AML-193 (cell line): ENCODE data around the gene CAPN11.
A peak's percentile ranks its signal among the peaks of the same experiment; 100 is the strongest.
"Not testable (repeated sequence)": the region's sequence is repeated elsewhere in the genome, so short reads cannot be mapped to it uniquely, and the experiment has no call there.

Source experiments
- DNase-seq, 2 experiments: peaks; one replicate each; lab custom pipeline; 2025; lab: John Stamatoyannopoulos, UW

Gene CAPN11

DNA sequence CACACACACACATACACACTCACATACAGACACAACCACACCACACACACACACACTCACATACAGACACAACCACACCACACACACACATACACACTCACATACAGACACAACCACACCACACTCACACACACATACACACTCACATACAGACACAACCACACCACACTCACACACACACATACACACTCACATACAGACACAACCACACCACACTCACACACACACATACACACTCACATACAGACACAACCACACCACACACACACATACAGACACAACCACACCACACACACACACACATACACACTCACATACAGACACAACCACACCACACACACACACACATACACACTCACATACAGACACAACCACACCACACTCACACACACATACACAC, 23.2 kb downstream of the CAPN11 start:
- DNase-seq = not testable (repeated sequence)

DNA sequence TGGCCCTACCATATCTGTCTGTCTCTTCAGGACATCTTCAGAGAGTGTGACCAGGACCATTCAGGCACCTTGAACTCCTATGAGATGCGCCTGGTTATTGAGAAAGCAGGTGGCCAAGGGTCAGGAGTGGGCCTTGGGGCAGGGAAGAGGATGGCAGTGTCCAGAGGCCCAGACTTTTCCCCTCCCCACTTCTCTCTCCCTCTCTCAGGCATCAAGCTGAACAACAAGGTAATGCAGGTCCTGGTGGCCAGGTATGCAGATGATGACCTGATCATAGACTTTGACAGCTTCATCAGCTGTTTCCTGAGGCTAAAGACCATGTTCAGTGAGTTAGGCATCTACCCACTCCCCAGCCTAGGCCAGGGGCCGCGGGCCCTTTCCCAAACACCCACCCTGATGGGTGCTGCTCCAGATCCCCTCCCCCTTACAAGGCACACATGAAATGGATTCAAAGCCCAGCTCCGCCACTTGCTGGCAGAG, 24.3 kb downstream of the CAPN11 start:
- DNase-seq = no peak

DNA sequence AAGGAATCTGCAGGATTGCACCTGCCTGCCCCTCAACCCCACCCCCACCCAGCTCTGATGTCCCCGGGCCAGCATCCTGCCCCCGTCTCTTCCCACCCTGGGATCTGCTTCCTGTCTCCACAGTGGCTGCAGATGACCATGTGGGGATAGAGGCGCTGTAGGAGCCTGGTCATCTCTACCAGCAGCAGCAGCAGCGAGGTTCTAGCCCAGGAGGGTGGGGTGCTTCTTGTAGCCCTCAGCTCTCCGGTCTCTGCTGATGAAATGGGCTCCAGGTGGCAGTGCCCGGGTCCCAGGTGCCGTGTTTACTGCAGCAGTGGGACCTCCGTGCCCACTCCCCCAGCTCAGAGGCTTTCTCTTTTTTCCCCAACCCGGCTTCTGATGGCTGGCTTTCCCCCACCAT, 25.2 kb downstream of the CAPN11 start:
- no peak for DNase-seq

DNA sequence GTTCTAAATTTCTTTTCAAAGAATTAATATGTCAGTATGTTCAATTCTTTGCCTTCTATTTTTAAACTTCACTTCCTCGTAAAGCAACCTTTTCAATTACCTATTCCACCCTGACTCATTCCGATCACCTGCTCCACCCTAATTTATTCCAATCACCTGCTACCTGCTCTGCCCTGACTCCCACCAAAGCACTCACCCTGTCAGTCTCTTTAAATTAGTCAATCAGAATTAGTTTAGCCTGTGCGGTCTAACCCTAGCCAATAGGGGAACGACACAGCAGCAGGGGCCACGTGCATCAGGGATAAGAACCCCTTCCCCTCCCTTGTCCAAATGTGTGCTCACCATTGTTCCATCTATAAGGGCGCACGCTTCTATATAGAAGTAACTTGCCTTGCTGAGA, 26.7 kb downstream of the CAPN11 start:
- not testable (repeated sequence) for DNase-seq

DNA sequence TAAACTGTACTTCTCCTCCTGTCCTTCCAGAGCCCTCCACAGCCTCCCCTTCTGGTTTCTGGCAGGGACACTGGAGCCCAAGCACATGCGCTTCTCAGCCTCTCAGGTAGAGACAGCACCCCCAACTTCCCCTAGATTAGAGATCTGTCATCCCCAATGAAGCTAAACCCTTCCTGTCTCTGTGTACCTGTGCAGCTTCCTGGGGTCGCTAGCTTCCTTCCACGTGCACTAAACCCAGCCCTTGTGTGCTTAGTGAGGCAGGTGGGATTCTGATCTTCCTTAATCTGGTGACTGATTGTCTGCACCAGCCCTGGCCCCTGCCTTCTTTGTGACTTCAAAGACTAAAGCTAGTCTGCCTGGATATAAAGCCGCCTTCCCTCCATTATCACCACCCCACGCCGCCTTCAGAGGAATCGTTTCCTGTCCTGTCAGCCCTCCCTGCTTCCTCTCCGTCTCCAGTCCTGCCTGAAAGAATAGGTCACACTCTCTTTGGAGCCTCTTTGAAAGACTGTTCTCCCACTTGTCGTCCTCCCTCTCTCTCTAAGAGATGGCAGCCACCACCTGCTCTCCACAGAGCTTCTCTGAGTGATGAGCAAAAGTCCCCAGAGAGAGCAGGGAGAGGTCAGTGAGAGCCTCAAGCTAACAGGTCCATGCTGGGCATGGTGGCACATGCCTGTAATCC, 27.5 kb downstream of the CAPN11 start:
- DNase-seq = no peak

DNA sequence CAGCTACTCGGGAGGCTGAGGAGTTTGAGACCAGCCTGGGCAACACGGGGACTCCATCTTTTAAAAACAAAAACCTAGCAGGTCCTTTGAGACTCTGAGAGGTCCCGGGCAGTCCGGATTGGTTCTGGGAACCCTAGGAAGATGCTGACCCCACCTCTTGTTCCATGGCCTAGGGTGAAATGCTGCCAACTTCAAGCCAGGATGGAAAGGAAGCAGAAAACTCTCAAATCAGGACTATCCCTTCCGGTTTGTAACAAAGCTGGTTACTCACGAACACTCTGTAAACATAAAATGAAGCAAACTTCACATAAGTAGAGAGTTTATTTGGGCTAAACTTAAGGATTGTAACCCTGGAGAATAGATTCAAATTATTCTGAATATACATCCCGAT, 28.0 kb downstream of the CAPN11 start:
- no peak for DNase-seq

DNA sequence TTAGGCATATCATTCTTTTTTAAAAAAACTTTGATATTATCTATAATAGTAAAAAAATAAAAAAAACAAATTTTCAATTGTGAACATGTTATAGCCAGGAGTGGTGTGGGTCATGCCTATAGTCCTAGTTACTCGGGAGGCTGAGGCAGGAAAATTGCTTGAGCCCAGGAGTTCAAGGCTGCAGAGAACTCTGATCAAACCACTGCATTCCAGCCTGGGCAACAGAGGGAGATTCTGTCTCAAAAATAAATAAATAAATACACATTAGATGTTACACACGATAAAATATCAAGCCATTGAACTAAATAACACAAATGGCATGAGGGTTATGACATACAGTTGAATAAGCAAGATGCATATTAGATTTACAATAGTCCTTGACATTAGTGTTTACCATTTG, 30.2 kb downstream of the CAPN11 start:
- no peak for DNase-seq

DNA sequence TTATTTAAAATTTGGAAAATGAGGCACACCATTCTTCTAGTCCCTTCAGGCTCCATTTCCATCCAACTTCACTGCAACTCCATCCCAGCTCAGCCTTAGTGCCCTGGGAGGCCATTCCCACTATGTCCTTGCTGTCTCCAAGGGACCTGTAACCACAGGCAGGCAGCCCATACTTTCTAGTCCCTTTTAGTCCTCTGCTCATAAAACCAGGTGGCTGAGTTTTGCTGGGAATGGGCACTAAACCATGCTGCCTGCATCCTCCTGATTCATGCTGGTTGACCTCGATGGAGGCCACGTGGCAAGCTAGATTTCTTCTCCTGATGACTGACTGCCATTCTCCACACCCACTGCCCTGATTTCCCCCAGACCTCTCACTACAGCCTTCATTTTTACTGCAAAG, 30.6 kb downstream of the CAPN11 start:
- no peak for DNase-seq

DNA sequence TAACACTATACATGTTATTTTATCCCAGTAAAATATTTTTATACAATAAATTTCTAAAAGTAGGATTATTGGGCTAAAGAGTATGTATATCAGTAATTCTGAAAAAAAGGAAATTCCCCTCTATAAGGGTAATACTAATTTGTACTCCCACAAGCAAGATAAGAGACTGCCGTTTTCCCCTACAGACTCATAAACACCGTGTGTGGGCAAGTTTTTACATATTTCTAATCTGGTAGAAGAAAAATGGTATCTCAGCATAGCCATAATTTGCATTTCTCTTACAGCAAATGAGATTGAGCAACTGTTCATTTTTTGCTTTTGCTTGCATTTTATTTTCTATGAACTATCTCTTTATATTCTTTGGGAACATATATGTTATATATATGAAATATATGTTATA, 32.1 kb downstream of the CAPN11 start:
- DNase-seq = no peak

DNA sequence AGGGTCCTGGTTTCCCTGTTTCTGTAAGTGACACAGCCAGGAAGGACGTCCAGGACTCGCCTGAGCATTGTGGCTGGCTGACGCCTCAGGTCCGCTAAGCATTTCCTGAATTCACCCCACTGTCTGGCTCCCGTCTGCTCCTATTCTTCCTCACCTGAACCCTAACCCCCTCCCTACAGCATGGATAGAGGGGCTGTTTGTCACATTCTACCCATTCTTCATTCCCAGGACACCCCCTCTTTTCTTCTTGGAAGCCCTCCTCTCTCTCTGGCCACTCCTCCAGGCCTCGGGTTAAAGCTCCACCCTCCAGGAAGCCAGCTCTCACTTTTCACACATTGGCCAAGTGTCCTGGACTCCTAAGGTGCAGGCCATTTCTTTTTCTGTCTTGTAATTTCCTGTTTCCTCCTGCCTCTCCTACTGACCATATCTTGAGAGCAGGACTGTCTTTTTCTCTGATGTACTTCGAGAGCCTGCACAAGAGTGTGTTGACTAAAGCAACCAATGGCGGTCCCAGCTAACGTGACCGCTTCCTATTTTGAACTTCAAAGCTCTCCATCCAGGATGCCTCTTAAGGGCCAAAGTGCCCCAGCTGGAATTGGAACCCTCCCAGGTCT, 33.9 kb downstream of the CAPN11 start:
- peak in 1 of 2 experiments; percentile 6 for DNase-seq

DNA sequence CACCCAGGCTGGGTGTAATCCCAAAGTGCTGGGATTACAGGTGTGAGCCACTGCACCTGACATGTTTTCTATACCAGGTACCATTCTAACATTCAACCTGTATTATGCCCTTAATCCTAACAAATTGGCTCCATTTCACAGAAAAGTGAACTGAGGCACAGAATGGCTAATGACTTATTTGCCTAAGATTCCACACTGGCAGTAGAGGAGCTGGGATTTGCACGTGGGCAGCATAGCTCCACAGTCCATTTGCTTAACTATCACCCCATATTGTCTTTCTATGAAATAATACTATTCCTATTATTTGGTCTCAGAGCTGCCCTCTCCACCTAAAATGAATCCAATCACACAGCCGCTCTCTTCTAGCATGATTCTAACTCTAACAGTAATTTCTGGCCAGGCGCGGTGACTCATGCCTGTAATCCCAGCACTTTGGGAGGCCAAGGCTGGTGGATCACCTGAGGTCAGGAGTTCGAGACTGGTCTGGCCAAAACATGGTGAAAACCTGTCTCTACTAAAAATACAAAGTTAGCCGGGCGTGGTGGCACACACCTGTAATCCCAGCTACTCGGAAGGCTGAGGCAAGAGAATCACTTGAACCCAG, 34.8 kb downstream of the CAPN11 start:
- DNase-seq = no peak

DNA sequence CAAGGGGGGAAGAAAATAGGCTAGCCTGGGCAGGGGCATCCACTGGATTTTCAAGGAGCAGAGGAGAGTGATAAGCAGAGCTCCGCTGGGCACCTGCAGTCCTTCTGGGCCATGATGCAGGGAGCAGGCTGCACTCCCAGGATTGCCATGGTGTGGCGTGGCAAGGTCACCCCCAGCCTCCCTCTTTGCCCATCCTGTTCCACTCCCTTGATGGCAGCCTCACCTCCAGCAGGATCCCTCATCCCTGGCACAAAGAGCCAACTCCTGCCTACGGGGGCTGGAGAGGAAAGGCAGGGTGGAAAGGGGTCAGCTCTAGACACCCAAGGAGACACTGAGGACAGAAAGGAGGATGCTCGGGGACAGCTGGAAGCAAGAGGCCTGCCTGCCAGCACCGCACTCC, 35.7 kb downstream of the CAPN11 start:
- no peak for DNase-seq

DNA sequence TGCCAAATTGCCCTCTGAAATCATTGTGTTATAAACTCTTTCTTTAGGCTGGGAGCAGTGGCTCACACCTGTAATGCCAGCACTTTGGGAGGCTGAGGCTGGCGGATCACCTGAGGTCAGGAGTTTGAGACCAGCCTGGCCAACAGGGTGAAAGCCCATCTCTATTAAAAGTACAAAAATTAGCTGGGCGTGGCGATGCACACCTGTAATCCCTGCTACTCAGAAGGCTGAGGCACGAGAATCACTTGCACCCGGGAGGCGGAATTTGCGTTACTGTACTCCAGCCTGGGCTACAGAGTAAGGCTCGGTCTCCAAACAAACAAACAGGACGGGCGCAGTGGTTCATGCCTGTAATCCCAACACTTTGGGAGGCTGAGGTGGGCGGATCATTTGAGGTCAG, 37.7 kb downstream of the CAPN11 start:
- DNase-seq = not testable (repeated sequence)

DNA sequence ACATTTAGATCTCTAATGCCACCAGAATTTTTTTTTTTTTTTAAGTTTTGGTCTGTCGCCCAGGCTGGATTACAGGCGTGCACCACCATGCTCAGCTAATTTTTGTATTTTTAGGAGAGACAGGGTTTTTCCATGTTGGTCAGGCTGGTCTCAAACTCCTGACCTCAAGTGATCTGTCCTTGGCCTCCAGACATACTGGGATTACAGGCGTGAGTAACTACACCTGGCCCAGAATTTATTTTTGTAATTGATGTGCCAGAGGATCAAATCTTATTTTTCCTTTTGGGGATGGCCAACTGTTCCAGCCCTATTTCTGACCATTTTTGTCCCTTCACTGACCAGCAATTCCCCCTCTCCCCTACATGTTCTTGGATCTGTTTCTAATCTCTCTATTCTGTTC, 40.1 kb downstream of the CAPN11 start:
- DNase-seq = no peak

DNA sequence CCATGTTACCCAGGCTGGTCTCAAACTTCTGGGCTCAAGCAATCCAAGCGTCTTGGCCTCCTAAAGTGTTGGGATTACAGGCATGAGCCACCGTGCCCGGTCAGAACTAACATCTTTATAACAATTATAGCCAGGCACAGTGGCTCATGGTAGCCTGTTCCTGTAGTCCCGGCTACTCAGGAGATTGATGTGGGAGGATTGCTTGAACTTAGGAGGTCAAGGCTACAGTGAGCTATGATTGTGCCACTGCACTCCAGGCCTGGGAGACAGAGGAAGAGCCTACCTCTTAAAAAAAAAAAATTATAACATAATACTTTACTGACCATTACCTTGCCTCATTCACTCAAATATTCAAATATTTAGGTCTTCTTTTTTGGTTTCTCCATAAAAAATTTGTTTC, 41.3 kb downstream of the CAPN11 start:
- DNase-seq = no peak

DNA sequence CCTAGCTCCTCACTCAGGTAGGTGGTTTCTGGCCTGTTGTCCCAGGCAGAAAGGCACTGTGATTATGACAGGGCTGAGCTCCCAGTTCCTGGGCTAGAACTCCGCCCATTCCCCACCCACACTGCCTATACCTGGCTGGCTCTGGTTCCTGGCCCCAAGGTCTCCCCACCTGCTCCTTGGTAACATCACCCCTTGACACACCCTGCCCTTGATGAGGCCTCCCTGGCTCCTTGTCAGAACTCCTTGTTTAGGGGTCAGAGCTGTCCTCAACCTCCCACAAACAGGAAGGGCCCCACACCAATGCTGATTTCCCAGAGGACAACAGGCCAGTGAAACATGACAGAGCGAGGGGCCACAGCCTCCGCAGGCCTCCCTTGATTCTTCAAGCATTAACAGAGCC, 42.6 kb downstream of the CAPN11 start:
- DNase-seq = no peak

DNA sequence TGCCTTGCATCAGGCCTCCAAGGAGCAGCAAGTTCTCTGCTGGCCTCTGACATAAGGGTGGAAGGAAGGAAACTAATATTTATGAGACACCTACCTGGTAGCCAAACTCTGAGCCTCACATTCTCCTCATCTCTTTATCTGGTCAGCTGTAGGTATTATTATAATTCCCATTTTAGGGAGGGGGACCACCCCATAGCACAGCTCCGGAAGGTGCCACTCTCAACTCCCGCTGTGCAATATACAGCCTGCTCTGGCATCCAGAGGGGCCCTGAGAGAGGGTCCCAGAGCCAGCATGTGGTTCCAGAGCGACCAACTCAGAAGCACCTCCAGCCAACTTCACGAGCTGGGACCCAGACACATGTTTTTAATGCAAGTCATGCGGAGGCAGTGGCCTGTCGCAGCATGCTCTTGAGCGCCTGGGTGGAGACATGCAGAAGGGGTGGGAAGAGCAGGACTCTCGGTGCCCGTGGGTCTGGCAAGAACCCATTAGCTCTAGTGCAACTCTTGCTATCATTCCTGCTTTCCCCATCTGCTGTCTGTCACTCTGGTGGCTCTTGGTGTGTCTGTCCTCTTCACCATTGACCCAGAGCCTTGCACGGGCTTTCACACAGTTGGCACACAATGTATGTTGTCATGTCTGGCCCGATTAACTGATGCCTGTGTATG, 43.2 kb downstream of the CAPN11 start:
- DNase-seq = no peak

DNA sequence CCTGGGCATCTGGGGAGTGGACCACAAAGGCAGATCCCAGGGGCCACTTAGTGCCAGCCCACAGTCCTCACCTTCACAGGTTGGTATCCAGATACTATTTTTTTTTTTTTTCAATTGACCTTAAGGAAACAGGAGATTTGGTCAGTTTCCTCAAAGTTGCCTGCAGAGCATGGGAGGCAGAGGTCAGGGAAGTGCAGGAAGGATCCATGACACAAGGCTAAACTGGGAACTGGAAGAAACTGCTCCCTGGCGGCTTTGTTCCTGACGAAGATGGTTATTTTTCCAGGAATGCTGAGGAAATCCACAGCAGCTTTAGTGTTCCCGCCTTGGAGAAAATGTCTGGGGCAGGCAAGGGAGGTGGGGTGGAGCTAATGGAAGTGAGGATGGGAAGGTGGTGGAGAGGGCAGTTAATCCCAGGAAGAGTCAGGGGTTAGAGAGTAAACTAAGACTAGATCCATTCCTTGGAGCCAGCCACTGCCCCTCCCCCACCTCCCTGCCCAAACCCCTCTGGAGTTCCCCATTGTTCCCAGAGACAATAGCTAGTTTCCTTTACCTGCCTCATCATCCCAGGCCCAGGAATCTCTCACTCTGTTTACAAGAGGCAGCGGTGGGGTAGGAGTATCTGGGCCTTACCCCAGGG, 43.8 kb downstream of the CAPN11 start:
- DNase-seq = no peak

DNA sequence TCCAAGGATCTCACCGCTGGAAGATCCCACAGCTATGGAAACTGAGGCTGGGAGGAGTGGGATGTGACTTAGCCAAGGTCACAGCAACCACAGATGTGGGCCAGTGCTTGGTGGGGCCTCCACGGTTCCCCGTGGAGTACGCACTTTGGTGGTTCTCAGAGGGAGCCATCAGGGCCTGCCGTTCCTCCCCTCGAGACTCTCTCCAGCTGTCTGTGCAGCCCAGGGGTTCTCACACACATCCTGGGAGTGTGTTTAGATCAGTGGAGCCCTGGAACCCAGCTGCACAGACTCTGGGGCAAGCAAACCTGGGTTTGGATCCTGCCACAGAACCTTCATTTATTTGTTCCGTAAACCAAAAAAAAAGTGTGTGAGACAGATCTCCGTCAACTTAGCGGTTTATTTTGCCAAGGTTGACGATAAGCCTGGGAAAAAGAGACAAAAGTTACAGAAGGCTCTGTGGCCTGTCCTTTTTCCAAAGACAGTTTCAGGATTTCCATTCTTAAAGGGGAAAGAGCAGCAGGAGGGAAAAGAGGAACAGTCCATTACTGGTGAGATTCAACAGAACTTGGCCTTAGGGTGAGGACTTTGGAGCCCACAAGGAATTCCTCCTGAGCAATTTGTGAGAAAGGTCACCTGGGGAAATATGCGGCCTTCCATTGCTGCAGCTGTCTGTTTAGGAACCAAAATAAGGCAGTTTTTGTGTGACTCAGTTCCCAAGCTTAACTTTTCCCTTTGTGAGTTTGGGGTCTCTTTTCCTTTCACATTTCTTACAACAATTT, 44.5 kb downstream of the CAPN11 start:
- no peak for DNase-seq

DNA sequence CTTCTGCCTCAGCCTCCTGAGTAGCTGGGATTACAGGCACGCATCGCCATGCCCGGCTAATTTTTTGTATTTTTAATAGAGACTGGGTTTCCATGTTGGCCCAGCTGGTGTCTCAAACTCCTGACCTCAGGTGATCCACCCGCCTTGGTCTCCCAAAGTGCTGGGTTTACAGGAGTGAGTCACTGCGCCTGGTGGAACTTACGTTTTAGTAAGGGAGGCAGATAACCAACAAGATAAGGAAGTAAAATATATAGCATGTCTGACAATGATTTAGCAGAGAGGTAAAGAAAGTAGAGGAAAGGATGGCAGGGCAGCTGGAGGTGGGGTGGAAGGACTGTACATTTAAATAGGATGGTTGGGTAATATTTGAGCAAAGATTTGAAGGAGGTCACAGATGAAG, 45.3 kb downstream of the CAPN11 start:
- no peak for DNase-seq

DNA sequence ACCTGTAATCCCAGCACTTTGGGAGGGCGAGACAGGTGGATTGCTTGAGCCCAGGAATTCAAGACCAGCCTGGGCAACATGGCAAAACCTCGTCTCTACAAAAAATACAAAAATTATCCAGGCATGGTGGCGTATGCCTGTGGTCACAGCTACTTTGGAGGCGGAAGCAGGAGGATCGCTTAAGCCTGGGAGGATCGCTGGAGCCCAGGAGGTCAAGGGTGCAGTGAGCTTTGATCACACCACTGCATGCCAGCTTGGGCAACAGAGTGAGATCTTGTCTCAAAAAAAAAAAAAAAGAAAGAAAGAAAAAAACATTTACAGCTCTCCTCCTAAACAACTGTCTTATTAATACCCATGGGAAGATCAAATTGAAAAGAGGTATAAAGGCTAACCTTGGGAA, 49.3 kb downstream of the CAPN11 start:
- no peak for DNase-seq

DNA sequence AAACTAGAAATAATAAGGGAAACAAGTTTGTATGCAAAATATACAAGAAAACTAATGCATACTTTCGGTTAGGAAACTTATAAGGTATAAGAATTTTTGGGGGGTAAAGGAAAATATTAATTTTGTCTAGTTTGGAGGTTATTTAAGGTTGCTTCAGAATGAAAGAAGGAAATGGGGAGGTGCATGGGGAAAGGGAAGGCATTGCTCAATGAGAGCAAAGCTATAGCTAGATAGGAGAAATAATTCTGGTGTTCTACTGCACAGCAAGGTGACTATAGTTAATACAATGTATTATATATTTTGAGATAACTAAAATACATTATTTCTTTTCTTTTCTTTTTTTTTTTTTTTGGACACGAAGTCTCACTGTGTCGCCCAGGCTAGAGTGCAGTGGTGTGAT, 52.7 kb downstream of the CAPN11 start:
- DNase-seq = peak; percentile 91 to 93
